ENCODE results near the gene MCFD2. TPM values are rescaled to one million over a fixed set of nuclear protein-coding genes. Genes with fewer than 3 reads are reported as not detected.
A peak's percentile ranks its signal among the peaks of the same experiment; 100 is the strongest.

The MCFD2 gene
- total and polyA plus RNA-seq, 2 experiments from 2014 or later = 161 to 196 TPM

- H3K4me2 ChIP-seq = no peak overlapping the region
- H3K79me2 ChIP-seq = no peaks in the 10 kb centered on the region
- no peak overlapping the region for H2AFZ ChIP-seq
- WGBS (ENCODE audit: low lambda C conversion rate, missing lambda C conversion rate) = 100% methylated on average over 1 of the region's 1 CpG
- peak overlapping the region; percentile 72 for H3K27ac ChIP-seq
- H3K9me3 ChIP-seq (ENCODE audit: low read depth) = no peaks in the 10 kb centered on the region
- no peaks in the 10 kb centered on the region for H3K9me2 ChIP-seq (replicated peaks; ENCODE audit: insufficient read depth)
- TF ChIP-seq CTCF (IDR thresholded peaks at IDR 0.05; ENCODE audit: poor library complexity) (no peak), EZH2 (IDR thresholded peaks at IDR 0.05; ENCODE audit: borderline replicate concordance) (no peak), EZH2phosphoT487 (IDR thresholded peaks at IDR 0.05; ENCODE audit: low read depth, severe bottlenecking, unreplicated experiment) (no peak)
- no peak overlapping the region for H3K4me3 ChIP-seq
- H3K36me3 ChIP-seq (replicated peaks; ENCODE audit: insufficient read depth, low read depth) = no peaks in the 10 kb centered on the region
- no peaks in the 10 kb centered on the region for H4K20me1 ChIP-seq (ENCODE audit: insufficient read depth, poor library complexity, severe bottlenecking)
- no peak for DNase-seq (ENCODE audit: low spot score)
- no peaks in the 10 kb centered on the region for H3K4me1 ChIP-seq (ENCODE audit: insufficient read depth)
- H3K27me3 ChIP-seq = no peaks in the 10 kb centered on the region
Observed at GRCh38 chr2:46855805-46856204, 59.8 kb downstream of the MCFD2 start.

- H3K4me1 ChIP-seq (ENCODE audit: insufficient read depth) = peaks cover 13% of the 10 kb centered on the region
- no peak overlapping the region for H3K4me2 ChIP-seq
- no peak overlapping the region for H3K4me3 ChIP-seq
- no peak for TF ChIP-seq CTCF (IDR thresholded peaks at IDR 0.05; ENCODE audit: poor library complexity)
- TF ChIP-seq EZH2 (IDR thresholded peaks at IDR 0.05; ENCODE audit: borderline replicate concordance) = no peak
- TF ChIP-seq EZH2phosphoT487 (IDR thresholded peaks at IDR 0.05; ENCODE audit: low read depth, severe bottlenecking, unreplicated experiment) = no peak
- H3K9me3 ChIP-seq (ENCODE audit: low read depth) = no peaks in the 10 kb centered on the region
- H4K20me1 ChIP-seq (ENCODE audit: insufficient read depth, poor library complexity, severe bottlenecking) = no peaks in the 10 kb centered on the region
- no peak for DNase-seq (ENCODE audit: low spot score)
- H2AFZ ChIP-seq = no peak overlapping the region
- 89% methylated on average over 3 of the region's 3 CpGs for WGBS (ENCODE audit: low lambda C conversion rate, missing lambda C conversion rate)
- H3K36me3 ChIP-seq (replicated peaks; ENCODE audit: insufficient read depth, low read depth) = no peaks in the 10 kb centered on the region
- H3K9me2 ChIP-seq (replicated peaks; ENCODE audit: insufficient read depth) = no peaks in the 10 kb centered on the region
- no peaks in the 10 kb centered on the region for H3K79me2 ChIP-seq
- H3K27me3 ChIP-seq = no peaks in the 10 kb centered on the region
- H3K27ac ChIP-seq = no peak overlapping the region
Observed at GRCh38 chr2:46854260-46854659, 61.3 kb downstream of the MCFD2 start.

- Histone ChIP-seq H3K27ac (no peak overlapping the region), H3K4me1 (ENCODE audit: insufficient read depth) (peaks cover 30% of the 10 kb centered on the region), H3K4me2 (no peak overlapping the region), H3K79me2 (no peaks in the 10 kb centered on the region), H4K20me1 (ENCODE audit: insufficient read depth, poor library complexity, severe bottlenecking) (no peaks in the 10 kb centered on the region), H2AFZ (no peak overlapping the region), H3K36me3 (replicated peaks; ENCODE audit: insufficient read depth, low read depth) (no peaks in the 10 kb centered on the region), H3K4me3 (no peak overlapping the region), H3K9me2 (replicated peaks; ENCODE audit: insufficient read depth) (no peaks in the 10 kb centered on the region), H3K27me3 (no peaks in the 10 kb centered on the region), H3K9me3 (ENCODE audit: low read depth) (no peaks in the 10 kb centered on the region)
- WGBS (ENCODE audit: low lambda C conversion rate, missing lambda C conversion rate) = 94% methylated on average over 1 of the region's 1 CpG
- TF ChIP-seq CTCF (IDR thresholded peaks at IDR 0.05; ENCODE audit: poor library complexity) = no peak
- TF ChIP-seq EZH2phosphoT487 (IDR thresholded peaks at IDR 0.05; ENCODE audit: low read depth, severe bottlenecking, unreplicated experiment) = no peak
- no peak for TF ChIP-seq EZH2 (IDR thresholded peaks at IDR 0.05; ENCODE audit: borderline replicate concordance)
- no peak for DNase-seq (ENCODE audit: low spot score)
Observed at GRCh38 chr2:46852598-46852997, 63.0 kb downstream of the MCFD2 start.

GRCh38 chr2:46852124-46852523 is 63.5 kb downstream of the MCFD2 start:
- Histone ChIP-seq H3K9me3 (ENCODE audit: low read depth) (no peaks in the 10 kb centered on the region), H3K4me3 (no peak overlapping the region), H3K27me3 (no peaks in the 10 kb centered on the region), H4K20me1 (ENCODE audit: insufficient read depth, poor library complexity, severe bottlenecking) (no peaks in the 10 kb centered on the region), H3K9me2 (replicated peaks; ENCODE audit: insufficient read depth) (no peaks in the 10 kb centered on the region), H3K4me2 (no peak overlapping the region), H2AFZ (no peak overlapping the region), H3K79me2 (no peaks in the 10 kb centered on the region), H3K4me1 (ENCODE audit: insufficient read depth) (peaks cover 32% of the 10 kb centered on the region), H3K36me3 (replicated peaks; ENCODE audit: insufficient read depth, low read depth) (no peaks in the 10 kb centered on the region), H3K27ac (no peak overlapping the region)
- WGBS (ENCODE audit: low lambda C conversion rate, missing lambda C conversion rate) = 85% methylated on average over 9 of the region's 9 CpGs
- DNase-seq (ENCODE audit: low spot score) = no peak
- no peak for TF ChIP-seq EZH2 (IDR thresholded peaks at IDR 0.05; ENCODE audit: borderline replicate concordance)
- TF ChIP-seq CTCF (IDR thresholded peaks at IDR 0.05; ENCODE audit: poor library complexity) = no peak
- TF ChIP-seq EZH2phosphoT487 (IDR thresholded peaks at IDR 0.05; ENCODE audit: low read depth, severe bottlenecking, unreplicated experiment) = no peak
